ENCODE results near the gene JUN. TPM values are rescaled to one million over a fixed set of nuclear protein-coding genes. Genes with fewer than 3 reads are reported as not detected.

The JUN gene
- total and polyA plus RNA-seq, 4 donors: 15.0 to 29.8 (median 17.5) TPM

- TF ChIP-seq CTCF (IDR thresholded peaks at IDR 0.05; ENCODE audit: low read depth, low read length, missing input control): no peak
These were observed 25.6 kb upstream of the JUN start (continued) for GRCh38 chr1:58809325-58810010.

GRCh38 chr1:58808077-58808476 is 24.2 kb upstream of the JUN start:
- DNase-seq (ENCODE audit: low spot score): no peak
- H3K36me3 ChIP-seq (ENCODE audit: control insufficient read depth in 4 of 4, insufficient read depth in 3 of 4, low read depth in 1 of 4, low read length in 3 of 4): no peaks in the 10 kb centered on the region
- peaks cover under 1 to 9% (median 3%) of the 10 kb centered on the region in 4 donors for H3K4me1 ChIP-seq (ENCODE audit: control insufficient read depth in 4 of 4, insufficient read depth in 4 of 4, low read length in 3 of 4)
- no peak overlapping the region for H3K27ac ChIP-seq (ENCODE audit: low read depth in 1 of 2, low read length in 2 of 2)
- TF ChIP-seq CTCF (IDR thresholded peaks at IDR 0.05; ENCODE audit: low read depth, low read length, missing input control): no peak
- no peak for TF ChIP-seq HNF4G (IDR thresholded peaks at IDR 0.05)
- no peak for TF ChIP-seq GABPA (IDR thresholded peaks at IDR 0.05 in 1 of 2, conservative IDR thresholded peaks at IDR 0.05 in 1 of 2)
- TF ChIP-seq YY1 (IDR thresholded peaks at IDR 0.05): no peak
- TF ChIP-seq FOXA2 (IDR thresholded peaks at IDR 0.05): no peak
- no peak for TF ChIP-seq ATF3 (IDR thresholded peaks at IDR 0.05)
- no peak for TF ChIP-seq RAD21 (IDR thresholded peaks at IDR 0.05)
- TF ChIP-seq NR2F2 (IDR thresholded peaks at IDR 0.05): no peak
- no peak for TF ChIP-seq ZBTB33 (IDR thresholded peaks at IDR 0.05)
- no peak for TF ChIP-seq EGR1 (IDR thresholded peaks at IDR 0.05; ENCODE audit: low read depth in 2 of 2)
- TF ChIP-seq JUND (IDR thresholded peaks at IDR 0.05): no peak
- TF ChIP-seq MAX (IDR thresholded peaks at IDR 0.05): no peak
- no peak for TF ChIP-seq HNF4A (conservative IDR thresholded peaks at IDR 0.05)
- TF ChIP-seq FOXA1 (IDR thresholded peaks at IDR 0.05): no peak
- TF ChIP-seq RXRA (IDR thresholded peaks at IDR 0.05): no peak
- TF ChIP-seq SP1 (IDR thresholded peaks at IDR 0.05): no peak
- no peak for TF ChIP-seq TAF1 (conservative IDR thresholded peaks at IDR 0.05)
- no peak for TF ChIP-seq REST (IDR thresholded peaks at IDR 0.05)
- no peaks in the 10 kb centered on the region for H3K9me3 ChIP-seq (ENCODE audit: control insufficient read depth in 4 of 4, low read length in 3 of 4)
- no peak overlapping the region for H3K9ac ChIP-seq (ENCODE audit: low read depth in 1 of 2, low read length in 2 of 2)
- 75% methylated on average over 2 of the region's 2 CpGs for WGBS
- H3K4me3 ChIP-seq (ENCODE audit: low read depth in 1 of 3, low read length in 3 of 3): no peak overlapping the region
- no peaks in the 10 kb centered on the region for H3K27me3 ChIP-seq (ENCODE audit: control insufficient read depth in 4 of 4, insufficient read depth in 4 of 4, low read length in 3 of 4)

Data from liver (tissue), 9 donors.